Esophagus muscularis mucosa (tissue), 4 donors: ENCODE results near the gene SAMMSON.

ENCODE experiments used
- EP300 ChIP-seq: sonication (generic); formaldehyde crosslinking; IDR thresholded peaks from one replicate; pipeline ENCODE4 v1.6.1; 2017; ENCODE audit warnings: antibody characterized with exemption
- POLR2A ChIP-seq: fragments of 450-650 bp; IDR thresholded peaks from one replicate; pipeline ENCODE4 v1.6.1; 2017; ENCODE audit warnings: antibody characterized with exemption, moderate library complexity, mild to moderate bottlenecking, low read depth
- POLR2AphosphoS5 ChIP-seq, 2 donors: sonication (generic); formaldehyde crosslinking; IDR thresholded peaks; one replicate each; pipeline ENCODE4 v1.6.1; 2017; ENCODE audit warnings: antibody characterized with exemption in 2 of 2
- TF ChIP-seq, protein P1 (sequence below), 3 experiments: fragments of 200-600 bp in 2 of 3; fragments of 450-650 bp in 1 of 3; sonication (generic) in 2 of 3; IDR thresholded peaks; one replicate each; pipeline ENCODE4 v1.5.1; 2017 to 2019; ENCODE audit warnings: antibody characterized with exemption in 3 of 3, mild to moderate bottlenecking in 2 of 3, moderate library complexity in 1 of 3

DNA sequence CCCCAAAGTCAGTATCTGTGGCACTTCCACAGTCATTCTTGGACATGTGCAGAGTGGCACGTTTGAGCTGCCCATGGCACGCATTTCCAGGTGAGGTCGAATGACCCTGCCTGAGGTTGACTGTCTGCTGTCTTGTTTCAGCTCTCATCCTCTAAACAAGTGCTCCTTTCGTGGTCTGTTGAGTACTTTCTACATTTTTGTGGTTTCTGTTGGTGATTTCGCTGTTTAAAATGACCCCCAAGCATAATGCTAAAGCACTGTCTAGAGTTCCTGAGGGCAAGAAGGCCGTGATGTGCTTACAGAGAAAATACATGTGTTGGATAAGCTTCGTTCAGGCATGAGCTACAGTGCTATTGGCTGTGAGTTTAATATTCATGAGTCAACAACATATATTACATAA is 40.0 kb upstream of the SAMMSON start:
- TF ChIP-seq, protein P1, sequence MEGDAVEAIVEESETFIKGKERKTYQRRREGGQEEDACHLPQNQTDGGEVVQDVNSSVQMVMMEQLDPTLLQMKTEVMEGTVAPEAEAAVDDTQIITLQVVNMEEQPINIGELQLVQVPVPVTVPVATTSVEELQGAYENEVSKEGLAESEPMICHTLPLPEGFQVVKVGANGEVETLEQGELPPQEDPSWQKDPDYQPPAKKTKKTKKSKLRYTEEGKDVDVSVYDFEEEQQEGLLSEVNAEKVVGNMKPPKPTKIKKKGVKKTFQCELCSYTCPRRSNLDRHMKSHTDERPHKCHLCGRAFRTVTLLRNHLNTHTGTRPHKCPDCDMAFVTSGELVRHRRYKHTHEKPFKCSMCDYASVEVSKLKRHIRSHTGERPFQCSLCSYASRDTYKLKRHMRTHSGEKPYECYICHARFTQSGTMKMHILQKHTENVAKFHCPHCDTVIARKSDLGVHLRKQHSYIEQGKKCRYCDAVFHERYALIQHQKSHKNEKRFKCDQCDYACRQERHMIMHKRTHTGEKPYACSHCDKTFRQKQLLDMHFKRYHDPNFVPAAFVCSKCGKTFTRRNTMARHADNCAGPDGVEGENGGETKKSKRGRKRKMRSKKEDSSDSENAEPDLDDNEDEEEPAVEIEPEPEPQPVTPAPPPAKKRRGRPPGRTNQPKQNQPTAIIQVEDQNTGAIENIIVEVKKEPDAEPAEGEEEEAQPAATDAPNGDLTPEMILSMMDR (IDR thresholded peaks at IDR 0.05), result no peak
- TF ChIP-seq POLR2AphosphoS5 (IDR thresholded peaks at IDR 0.05) (no peak), POLR2A (no peak), EP300 (no peak)
